Karpas-422 (cell line): ENCODE data around the gene PTH1R. TPM values are rescaled to one million over a fixed set of nuclear protein-coding genes. Genes with fewer than 3 reads are reported as not detected.

Experiments
- DNase-seq: peaks from one replicate; pipeline ENCODE4 v3.0.0-alpha.2; 2015
- H2AFZ ChIP-seq: fragments of 200-600 bp; sonication (generic); 2 replicates; pipeline ENCODE4 v1.6.1; 2014; ENCODE audit warnings: antibody characterized with exemption, low read length, mixed read lengths
- H3K27ac ChIP-seq: fragments of 200-600 bp; sonication (generic); 2 replicates; pipeline ENCODE4 v1.5.1; 2014; ENCODE audit warnings: mild to moderate bottlenecking, low read length, moderate library complexity
- H3K27me3 ChIP-seq: fragments of 200-600 bp; sonication (generic); 2 replicates; pipeline ENCODE4 v1.6.1; 2014; ENCODE audit warnings: low read length, mixed read lengths
- H3K36me3 ChIP-seq: fragments of 200-600 bp; sonication (generic); 2 replicates; pipeline ENCODE4 v1.6.1; 2014; ENCODE audit warnings: low read length, mixed read lengths; ENCODE audit not compliant: insufficient read depth
- H3K4me1 ChIP-seq: fragments of 200-600 bp; sonication (generic); 2 replicates; pipeline ENCODE4 v1.6.1; 2014; ENCODE audit warnings: mild to moderate bottlenecking, low read length, mixed read lengths
- H3K4me2 ChIP-seq: fragments of 200-600 bp; sonication (generic); 2 replicates; pipeline ENCODE4 v1.6.1; 2014; ENCODE audit warnings: low read length, low read depth, mild to moderate bottlenecking; ENCODE audit not compliant: poor library complexity, severe bottlenecking
- H3K4me3 ChIP-seq: fragments of 200-600 bp; sonication (generic); 2 replicates; pipeline ENCODE4 v1.5.1; 2014; ENCODE audit warnings: mild to moderate bottlenecking, antibody characterized with exemption, low read length, mixed read lengths
- H3K79me2 ChIP-seq: fragments of 200-600 bp; sonication (generic); 2 replicates; pipeline ENCODE4 v1.6.1; 2014; ENCODE audit warnings: mild to moderate bottlenecking, low read length, mixed read lengths
- H3K9ac ChIP-seq: fragments of 200-600 bp; sonication (generic); 2 replicates; pipeline ENCODE4 v1.6.0; 2014; ENCODE audit warnings: low read length
- H3K9me2 ChIP-seq: fragments of 200-600 bp; sonication (generic), shearing (Covaris generic); replicated peaks from 2 replicates; pipeline ENCODE4 v1.6.0; 2014; ENCODE audit warnings: mild to moderate bottlenecking, low read length, moderate library complexity; ENCODE audit not compliant: insufficient read depth
- H3K9me3 ChIP-seq: fragments of 300-700, 200-600 bp; sonication (generic); 2 replicates; pipeline ENCODE4 v1.6.1; 2014; ENCODE audit warnings: low read length, mixed read lengths
- H4K20me1 ChIP-seq: fragments of 200-600 bp; sonication (generic); 2 replicates; pipeline ENCODE4 v1.6.1; 2014; ENCODE audit warnings: mild to moderate bottlenecking, antibody characterized with exemption, low read length, low read depth; ENCODE audit not compliant: insufficient read depth
- total RNA-seq: library from RNA; depleted of rRNA; stranded (reverse); fragments of >200 nt; shearing (Covaris generic); gene quantifications from 2 replicates; pipeline ENCODE4 v1.2.3, GENCODE V29; 2014; ENCODE audit warnings: low replicate concordance

Gene PTH1R
- total RNA-seq, 1 experiment from 2014 or later = not detected

GRCh38 chr3:46852839-46853355, 24.6 kb upstream of the PTH1R start:
- H3K4me3 ChIP-seq = no peak overlapping the region
- H3K9me2 ChIP-seq = no peaks in the 10 kb centered on the region
- H3K4me2 ChIP-seq = no peak overlapping the region
- no peak overlapping the region for H3K9ac ChIP-seq
- H3K27ac ChIP-seq = no peak overlapping the region
- H3K9me3 ChIP-seq = no peaks in the 10 kb centered on the region
- H3K27me3 ChIP-seq = no peaks in the 10 kb centered on the region
- no peaks in the 10 kb centered on the region for H3K79me2 ChIP-seq
- peaks cover 4% of the 10 kb centered on the region; the same call in 1 of the 2 replicates for H3K4me1 ChIP-seq
- no peak overlapping the region for H2AFZ ChIP-seq
- DNase-seq = no peak
- H4K20me1 ChIP-seq = no peaks in the 10 kb centered on the region
- no peaks in the 10 kb centered on the region for H3K36me3 ChIP-seq

GRCh38 chr3:46853441-46854415, 23.8 kb upstream of the PTH1R start:
- DNase-seq = no peak
- H3K27ac ChIP-seq = no peak overlapping the region
- no peaks in the 10 kb centered on the region for H3K27me3 ChIP-seq
- H3K36me3 ChIP-seq = no peaks in the 10 kb centered on the region
- no peak overlapping the region for H3K4me2 ChIP-seq
- H3K4me1 ChIP-seq = peaks cover 4% of the 10 kb centered on the region; the same call in 1 of the 2 replicates
- no peaks in the 10 kb centered on the region for H3K9me2 ChIP-seq
- no peaks in the 10 kb centered on the region for H3K9me3 ChIP-seq
- no peaks in the 10 kb centered on the region for H3K79me2 ChIP-seq
- no peak overlapping the region for H2AFZ ChIP-seq
- no peak overlapping the region for H3K4me3 ChIP-seq
- no peak overlapping the region for H3K9ac ChIP-seq
- no peaks in the 10 kb centered on the region for H4K20me1 ChIP-seq

- no peaks in the 10 kb centered on the region for H4K20me1 ChIP-seq
- no peak for DNase-seq
- no peak overlapping the region for H3K4me3 ChIP-seq
- H3K27ac ChIP-seq = no peak overlapping the region
- no peak overlapping the region for H2AFZ ChIP-seq
- H3K79me2 ChIP-seq = no peaks in the 10 kb centered on the region
- no peaks in the 10 kb centered on the region for H3K36me3 ChIP-seq
- no peak overlapping the region for H3K9ac ChIP-seq
- H3K9me2 ChIP-seq = no peaks in the 10 kb centered on the region
- H3K4me2 ChIP-seq = no peak overlapping the region
- no peaks in the 10 kb centered on the region for H3K9me3 ChIP-seq
- H3K27me3 ChIP-seq = no peaks in the 10 kb centered on the region
- H3K4me1 ChIP-seq = peaks cover 4% of the 10 kb centered on the region; the same call in 1 of the 2 replicates
Measured at GRCh38 chr3:46854555-46854991, 22.9 kb upstream of the PTH1R start.

GRCh38 chr3:46856576-46857471, 20.7 kb upstream of the PTH1R start:
- Histone ChIP-seq H4K20me1 (no peaks in the 10 kb centered on the region), H3K9me3 (no peaks in the 10 kb centered on the region), H3K4me1 (peaks cover 4% of the 10 kb centered on the region; the same call in 1 of the 2 replicates), H3K27me3 (no peaks in the 10 kb centered on the region), H3K4me2 (no peak overlapping the region), H3K79me2 (no peaks in the 10 kb centered on the region), H3K9me2 (no peaks in the 10 kb centered on the region), H2AFZ (no peak overlapping the region), H3K36me3 (no peaks in the 10 kb centered on the region), H3K9ac (no peak overlapping the region), H3K4me3 (no peak overlapping the region), H3K27ac (no peak overlapping the region)
- no peak for DNase-seq

- Histone ChIP-seq H3K4me1 (peaks cover 4% of the 10 kb centered on the region; the same call in 1 of the 2 replicates), H3K9me2 (no peaks in the 10 kb centered on the region), H3K4me2 (no peak overlapping the region), H3K27ac (no peak overlapping the region), H3K4me3 (no peak overlapping the region), H3K9me3 (no peaks in the 10 kb centered on the region), H3K9ac (no peak overlapping the region), H3K36me3 (no peaks in the 10 kb centered on the region), H4K20me1 (no peaks in the 10 kb centered on the region), H3K79me2 (no peaks in the 10 kb centered on the region), H3K27me3 (no peaks in the 10 kb centered on the region), H2AFZ (no peak overlapping the region)
- DNase-seq = no peak
Measured at GRCh38 chr3:46857485-46858341, 19.8 kb upstream of the PTH1R start.

- Histone ChIP-seq H4K20me1 (no peaks in the 10 kb centered on the region), H3K9me2 (no peaks in the 10 kb centered on the region), H2AFZ (no peak overlapping the region), H3K4me2 (no peak overlapping the region), H3K27ac (no peak overlapping the region), H3K9ac (no peak overlapping the region), H3K4me3 (no peak overlapping the region), H3K27me3 (no peaks in the 10 kb centered on the region), H3K9me3 (no peaks in the 10 kb centered on the region), H3K36me3 (no peaks in the 10 kb centered on the region), H3K79me2 (no peaks in the 10 kb centered on the region), H3K4me1 (peaks cover 4% of the 10 kb centered on the region; the same call in 1 of the 2 replicates)
- no peak for DNase-seq
Measured at GRCh38 chr3:46858456-46858855, 19.1 kb upstream of the PTH1R start.

- no peaks in the 10 kb centered on the region for H3K9me3 ChIP-seq
- H2AFZ ChIP-seq = no peak overlapping the region
- no peaks in the 10 kb centered on the region for H3K36me3 ChIP-seq
- no peak for DNase-seq
- no peak overlapping the region for H3K9ac ChIP-seq
- H3K27me3 ChIP-seq = no peaks in the 10 kb centered on the region
- H4K20me1 ChIP-seq = no peaks in the 10 kb centered on the region
- H3K9me2 ChIP-seq = no peaks in the 10 kb centered on the region
- no peak overlapping the region for H3K4me3 ChIP-seq
- H3K79me2 ChIP-seq = no peaks in the 10 kb centered on the region
- no peak overlapping the region for H3K27ac ChIP-seq
- peaks cover 4% of the 10 kb centered on the region; the same call in 1 of the 2 replicates for H3K4me1 ChIP-seq
- H3K4me2 ChIP-seq = no peak overlapping the region
Measured at GRCh38 chr3:46859001-46859710, 18.4 kb upstream of the PTH1R start.
